SK-N-MC (cell line): Measurements from ENCODE around the gene TXNL4A.

Experiments
- EZH2 ChIP-seq: fragments of 200-600 bp; sonication (generic); IDR thresholded peaks from one replicate; pipeline ENCODE4 v1.6.1; 2017; ENCODE audit warnings: antibody characterized with exemption
- FOXP2 ChIP-seq: optimal IDR thresholded peaks from 2 replicates; pipeline ENCODE3; 2011; ENCODE audit warnings: mild to moderate bottlenecking, moderate library complexity; ENCODE audit not compliant: insufficient read depth; ENCODE audit errors: extremely low read length, control extremely low read depth
- POLR2AphosphoS5 ChIP-seq: IDR thresholded peaks from 2 replicates; pipeline ENCODE4 v1.6.1; 2012; ENCODE audit warnings: mild to moderate bottlenecking, low read depth, low read length, borderline replicate concordance

DNA sequence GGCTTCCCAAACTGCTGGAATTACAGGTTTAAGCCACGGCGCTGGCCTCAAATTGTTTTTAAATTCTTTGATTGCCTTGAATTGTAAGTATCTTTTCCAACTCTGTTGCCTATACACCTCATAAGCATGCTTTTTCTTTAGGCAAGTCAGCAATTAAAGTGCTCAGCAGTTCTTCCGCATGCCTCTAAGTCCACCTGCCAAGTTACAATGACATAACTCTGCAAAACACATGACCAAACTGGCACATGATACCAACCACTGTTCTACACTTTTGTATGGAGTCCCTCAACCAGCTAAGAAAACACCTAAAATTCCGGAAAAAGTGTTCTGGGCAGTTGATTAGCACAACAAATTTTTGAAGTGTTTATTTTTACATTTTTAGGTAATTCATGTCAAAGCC is 5.1 kb downstream of the TXNL4A start:
- TF ChIP-seq EZH2 (no peak), POLR2AphosphoS5 (no peak), FOXP2 (no peak)
